GM13976 (cell line): Measurements from ENCODE around the gene OR5H14.

Source experiments
- DNase-seq: peaks from one replicate; pipeline ENCODE4 v3.0.0; 2012; ENCODE audit warnings: low spot score
- in situ Hi-C: fragments of 300-500 bp; cut with MboI; formaldehyde crosslinking; loops from one replicate; pipeline ENCODE4 v1.12.0; 2022; ENCODE audit warnings: low sequenced_read_pairs, mixed read lengths, inconsistent platforms; ENCODE audit not compliant: unreplicated experiment
- TF ChIP-seq, protein P1 (sequence below): IDR thresholded peaks from 2 replicates; pipeline ENCODE4 v1.5.1; 2012; ENCODE audit warnings: borderline replicate concordance, mild to moderate bottlenecking; ENCODE audit not compliant: insufficient read depth; ENCODE audit errors: extremely low read depth, missing control alignments, control extremely low read depth

Gene OR5H14

DNA sequence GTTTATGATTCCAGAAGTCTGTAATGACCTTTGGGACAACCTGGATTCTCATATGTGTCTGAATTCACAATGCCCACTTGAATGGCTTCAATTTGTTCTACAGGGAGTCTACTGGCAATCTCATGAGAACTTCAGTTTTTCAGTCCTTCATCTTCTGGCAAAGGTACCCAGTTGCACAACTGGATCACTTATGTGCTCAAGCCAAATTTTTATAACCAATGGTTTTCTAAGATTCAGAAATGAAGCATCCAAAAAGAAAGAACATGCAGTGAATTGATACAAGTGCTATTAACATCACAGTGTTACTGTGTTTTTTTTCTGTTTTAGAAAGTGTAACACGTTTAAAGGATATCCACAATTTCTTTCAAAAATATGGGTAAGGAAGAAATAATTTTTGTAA, at the start of gene OR5H14:
Gene OR5H14, plus strand, starts transcription at position 301 of the 400 bp plus-strand sequence. CDS start 1,907 bp downstream, outside the sequence.
- in situ Hi-C loops = no loop called here
- DNase-seq = no peak
- TF ChIP-seq, protein P1, sequence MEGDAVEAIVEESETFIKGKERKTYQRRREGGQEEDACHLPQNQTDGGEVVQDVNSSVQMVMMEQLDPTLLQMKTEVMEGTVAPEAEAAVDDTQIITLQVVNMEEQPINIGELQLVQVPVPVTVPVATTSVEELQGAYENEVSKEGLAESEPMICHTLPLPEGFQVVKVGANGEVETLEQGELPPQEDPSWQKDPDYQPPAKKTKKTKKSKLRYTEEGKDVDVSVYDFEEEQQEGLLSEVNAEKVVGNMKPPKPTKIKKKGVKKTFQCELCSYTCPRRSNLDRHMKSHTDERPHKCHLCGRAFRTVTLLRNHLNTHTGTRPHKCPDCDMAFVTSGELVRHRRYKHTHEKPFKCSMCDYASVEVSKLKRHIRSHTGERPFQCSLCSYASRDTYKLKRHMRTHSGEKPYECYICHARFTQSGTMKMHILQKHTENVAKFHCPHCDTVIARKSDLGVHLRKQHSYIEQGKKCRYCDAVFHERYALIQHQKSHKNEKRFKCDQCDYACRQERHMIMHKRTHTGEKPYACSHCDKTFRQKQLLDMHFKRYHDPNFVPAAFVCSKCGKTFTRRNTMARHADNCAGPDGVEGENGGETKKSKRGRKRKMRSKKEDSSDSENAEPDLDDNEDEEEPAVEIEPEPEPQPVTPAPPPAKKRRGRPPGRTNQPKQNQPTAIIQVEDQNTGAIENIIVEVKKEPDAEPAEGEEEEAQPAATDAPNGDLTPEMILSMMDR = no peak

DNA sequence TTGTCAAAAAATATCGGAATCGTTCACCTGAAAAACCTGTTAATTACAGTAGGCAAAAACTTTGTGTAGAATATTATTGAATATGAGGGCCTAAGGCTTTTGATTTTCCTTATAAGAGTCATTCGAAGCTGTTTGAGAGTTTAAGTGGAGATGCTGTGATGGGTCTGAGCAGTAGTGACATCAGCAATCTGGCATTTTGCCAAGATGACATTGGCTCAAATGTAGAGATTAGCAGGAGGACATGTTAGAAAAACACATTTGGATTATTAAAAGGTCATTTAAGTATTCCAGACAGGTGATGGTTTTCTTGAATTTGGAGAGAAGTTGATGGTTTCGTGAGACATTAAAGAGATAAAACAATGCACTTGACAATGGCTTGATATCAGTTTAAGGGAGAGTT, 47.4 kb upstream of the OR5H14 start:
- in situ Hi-C loops = no loop called here
- TF ChIP-seq, protein P1 = no peak
- no peak for DNase-seq

DNA sequence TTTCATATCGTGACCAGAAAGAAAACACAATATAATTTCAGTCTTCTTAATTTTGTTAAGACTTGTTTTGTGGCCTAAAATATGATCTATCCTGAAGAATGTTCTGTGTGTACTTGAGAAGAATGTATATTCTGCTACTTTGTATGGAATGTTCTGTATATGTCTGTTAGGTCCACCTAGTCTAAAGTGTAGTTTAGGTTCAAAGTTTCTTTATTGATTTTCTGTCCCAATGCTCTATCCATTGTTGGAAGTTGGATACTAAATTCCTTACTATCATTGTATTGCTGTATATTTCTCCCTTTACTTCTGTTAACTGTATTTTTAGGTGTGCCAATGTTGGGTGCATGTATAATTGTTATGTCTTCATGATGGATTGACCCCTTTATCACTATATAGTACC, 39.1 kb upstream of the OR5H14 start:
- in situ Hi-C loops = no loop called here
- DNase-seq = no peak
- TF ChIP-seq, protein P1 = no peak

DNA sequence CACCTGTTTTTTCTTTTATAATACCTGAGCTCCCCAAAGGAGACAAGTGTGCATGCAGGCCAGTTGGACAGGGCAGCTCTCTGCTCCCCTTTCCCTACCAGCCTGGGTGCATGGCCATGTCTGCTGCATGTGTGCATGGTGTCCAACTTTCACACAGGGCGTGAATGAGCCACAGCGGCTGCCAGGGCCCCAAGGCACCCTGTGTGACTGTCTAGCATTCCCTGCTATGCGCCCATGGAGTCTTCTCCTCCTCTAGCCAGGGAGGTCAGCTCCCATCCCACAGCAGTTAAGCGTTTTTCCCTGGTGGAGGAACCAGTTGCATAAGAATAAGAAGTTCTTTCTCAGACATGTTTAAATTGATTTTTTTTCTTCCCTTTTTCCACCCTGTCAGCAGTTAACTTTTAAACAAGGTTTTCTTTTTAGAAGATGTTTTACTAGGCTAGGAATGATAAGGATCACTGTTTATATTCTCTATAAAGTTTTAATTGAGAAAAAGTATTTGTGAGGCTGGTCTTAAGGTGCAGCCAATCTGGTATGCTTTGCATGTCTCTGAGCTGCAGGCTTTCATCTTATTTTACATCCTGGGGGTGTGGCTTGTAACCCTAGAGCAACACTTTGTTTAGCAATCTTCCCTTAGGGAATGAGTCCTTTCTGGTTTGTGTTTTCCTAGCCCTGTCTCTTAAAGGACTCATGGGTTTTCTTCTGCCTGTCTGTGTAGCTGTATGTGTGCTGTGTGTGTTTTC, 37.3 kb upstream of the OR5H14 start:
- TF ChIP-seq, protein P1 = no peak
- no peak for DNase-seq

DNA sequence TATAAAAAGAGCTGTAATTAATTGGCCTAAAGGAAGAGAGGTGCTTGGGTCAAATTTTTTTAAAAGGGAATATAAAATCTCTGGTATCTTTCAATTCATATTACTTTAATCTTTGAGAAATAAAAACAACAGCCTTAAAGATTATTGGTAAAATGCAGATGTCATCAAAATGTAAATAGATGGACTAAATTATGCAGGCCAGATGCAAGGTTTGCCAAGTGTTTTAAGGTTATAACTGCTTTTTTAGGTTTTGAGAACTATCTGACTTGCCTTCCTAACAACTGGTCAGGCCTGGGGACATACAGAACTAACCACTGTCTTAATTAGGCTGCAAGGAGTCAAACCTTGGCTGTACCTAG, 36.8 kb upstream of the OR5H14 start:
- in situ Hi-C loops = no loop called here
- TF ChIP-seq, protein P1 = no peak
- no peak for DNase-seq

More for the DNA sequence above, 37.3 kb upstream of the OR5H14 start:
- in situ Hi-C loops = no loop called here

DNA sequence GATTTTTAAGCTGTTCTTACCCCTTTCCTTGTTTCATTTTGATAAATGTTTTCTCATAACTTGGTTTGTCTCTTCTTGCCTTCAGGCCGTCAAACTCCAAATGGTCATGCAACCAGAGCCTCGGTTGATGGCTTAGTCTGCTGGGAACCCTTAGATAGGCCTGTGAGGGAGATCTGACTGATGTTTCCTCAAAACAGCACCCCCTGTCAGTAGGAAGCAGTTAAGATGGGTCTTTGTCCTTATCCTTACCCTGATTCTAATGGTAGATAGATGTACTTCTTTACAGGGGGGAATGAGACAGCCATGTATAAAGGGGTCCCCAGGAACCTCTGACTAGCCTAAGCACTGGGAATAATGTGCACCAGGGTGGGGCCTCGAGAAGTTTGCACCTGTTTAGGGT, 33.0 kb upstream of the OR5H14 start:
- in situ Hi-C loops = no loop called here
- no peak for DNase-seq
- TF ChIP-seq, protein P1 = no peak
